BJ (cell line): ENCODE measurements around the gene STMP1. TPM values are rescaled to one million over a fixed set of nuclear protein-coding genes. Genes with fewer than 3 reads are reported as not detected.

Experiments used
- CTCF ChIA-PET: fragments of 350-600 bp; formaldehyde crosslinking; extraction: SDS; loops from one replicate; lab custom pipeline; 2021; ENCODE audit warnings: antibody characterized with exemption, inconsistent platforms; lab: Yijun Ruan, JAX
- POLR2A ChIA-PET: fragments of 300-600 bp; sonication (Branson Sonifier 250); formaldehyde crosslinking; extraction: SDS; loops from one replicate; lab custom pipeline; 2021; ENCODE audit warnings: antibody characterized with exemption; lab: Charles Lee
- DNase-seq: peaks from one replicate; pipeline ENCODE4 v3.0.0-alpha.2; 2011; ENCODE audit warnings: low read depth
- H3K27me3 ChIP-seq: 2 replicates; pipeline ENCODE4 v1.6.0; 2011; ENCODE audit warnings: low read length; ENCODE audit not compliant: control insufficient read depth, insufficient read depth
- H3K36me3 ChIP-seq: 2 replicates; pipeline ENCODE4 v1.5.1; 2011; ENCODE audit warnings: low read length; ENCODE audit not compliant: control insufficient read depth, insufficient read depth
- H3K4me3 ChIP-seq: 2 replicates; pipeline ENCODE4 v1.5.1; 2011; ENCODE audit warnings: low read depth, mild to moderate bottlenecking, control low read depth, low read length
- CTCF ChIP-seq: IDR thresholded peaks from 2 replicates; pipeline ENCODE4 v1.5.1; 2011; ENCODE audit warnings: low read depth, mild to moderate bottlenecking, control low read depth, inconsistent platforms, low read length, moderate library complexity; ENCODE audit not compliant: insufficient read depth
- polyA plus RNA-seq: library from polyadenylated mRNA; depleted of rRNA; stranded (reverse); fragments of >200 nt; gene quantifications from 2 replicates; pipeline ENCODE4 v1.2.3, GENCODE V29; 2011

STMP1 gene
- polyA plus RNA-seq, 1 experiment = 17.0 TPM

DNA sequence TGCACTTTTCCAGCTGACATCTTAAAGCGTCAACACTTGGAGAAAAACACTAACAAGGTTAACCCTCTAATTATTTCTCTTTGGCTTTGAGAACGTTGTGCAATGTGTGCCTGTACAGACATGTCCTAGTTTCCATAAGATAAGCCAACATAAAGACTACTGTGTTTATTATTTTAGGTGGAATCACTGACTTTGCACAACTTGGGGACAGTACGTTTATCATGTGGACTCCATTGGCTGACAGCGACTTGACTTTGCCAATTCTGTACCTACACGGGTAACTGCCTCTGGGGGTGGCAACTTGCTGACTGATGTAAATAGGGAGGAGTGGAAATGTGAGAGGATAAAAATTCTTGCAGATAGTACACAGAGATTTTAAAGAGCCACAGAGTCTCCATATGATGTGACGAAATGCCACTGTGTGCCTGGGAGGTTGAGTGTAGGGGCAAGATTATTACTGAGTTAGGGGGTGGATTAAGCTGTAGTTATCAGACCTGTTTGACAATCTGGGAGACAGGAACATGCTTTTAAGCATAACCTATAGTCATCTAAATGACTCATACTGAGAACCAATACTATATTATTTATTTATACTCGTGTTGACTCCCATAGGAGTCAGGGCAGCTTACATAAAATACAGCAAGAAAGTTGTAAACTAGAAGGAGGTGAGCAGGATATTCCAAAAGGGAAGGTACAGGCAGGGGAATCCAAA, 44.7 kb downstream of the STMP1 start:
- POLR2A ChIA-PET = no interaction called here
- Histone ChIP-seq H3K36me3 (no peaks in the 10 kb centered on the region), H3K27me3 (no peaks in the 10 kb centered on the region), H3K4me3 (no peak overlapping the region)
- TF ChIP-seq CTCF = no peak
- no peak for DNase-seq
- CTCF ChIA-PET = interaction anchor here (1.7 kb wide), 1 partner anchor 10 kb away, joined by 3 read pairs; no protein-coding TSS in a partner anchor

GRCh38 chr7:135707570-135707966, 45.3 kb downstream of the STMP1 start:
- Histone ChIP-seq H3K27me3 (no peaks in the 10 kb centered on the region), H3K36me3 (no peaks in the 10 kb centered on the region), H3K4me3 (no peak overlapping the region)
- ChIA-PET CTCF (interaction anchor here (1.7 kb wide), 1 partner anchor 9 kb away, joined by 3 read pairs; no protein-coding TSS in a partner anchor), POLR2A (no interaction called here)
- TF ChIP-seq CTCF = no peak
- no peak for DNase-seq

DNA sequence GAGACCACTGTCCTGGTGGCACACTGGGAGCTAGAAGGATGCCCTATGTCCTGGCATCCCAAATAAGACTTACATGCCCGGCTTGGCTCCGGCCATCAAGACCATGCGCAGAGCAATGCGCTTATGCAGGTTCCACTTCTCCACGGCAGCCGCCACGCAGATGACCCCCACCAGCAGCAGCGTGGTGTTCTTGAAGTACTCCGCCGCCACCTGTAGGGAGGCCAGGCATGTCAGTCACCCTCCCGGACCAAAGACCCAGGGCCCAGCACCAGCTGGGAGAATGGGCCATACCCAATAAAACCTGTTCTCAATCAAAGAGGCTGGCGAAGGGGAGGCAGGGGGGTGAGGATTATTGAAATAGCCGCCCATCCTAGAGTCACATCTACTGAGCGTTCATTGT, 45.7 kb downstream of the STMP1 start:
- Histone ChIP-seq H3K27me3 (no peaks in the 10 kb centered on the region), H3K4me3 (no peak overlapping the region), H3K36me3 (no peaks in the 10 kb centered on the region)
- no peak for DNase-seq
- ChIA-PET CTCF (interaction anchor here (1.7 kb wide), 1 partner anchor 9 kb away, joined by 3 read pairs; no protein-coding TSS in a partner anchor), POLR2A (no interaction called here)
- TF ChIP-seq CTCF = no peak

DNA sequence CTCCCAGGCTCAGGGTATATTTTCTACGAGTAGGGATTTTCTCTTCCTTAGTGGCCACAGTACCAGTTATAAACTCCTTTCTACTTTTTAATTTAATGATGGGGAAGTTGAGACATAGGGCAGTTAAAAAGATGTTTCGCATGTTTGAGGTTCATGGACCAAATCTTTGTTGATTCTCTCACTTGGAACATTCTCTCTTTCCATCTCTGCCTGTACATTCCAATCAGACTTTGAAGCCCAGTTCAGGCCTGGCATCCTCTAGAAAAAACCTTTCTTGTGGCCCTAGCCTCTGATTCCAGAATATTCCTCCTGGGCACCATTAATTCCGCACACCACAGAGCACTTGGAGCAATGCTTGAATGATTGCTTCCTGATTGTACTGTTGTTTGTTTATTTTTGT, 47.2 kb downstream of the STMP1 start:
- CTCF ChIA-PET = interaction anchor here (0.6 to 2.0 kb wide), 4 partner anchors 12 to 1076 kb away, joined by 3 to 7 read pairs (median 4); no protein-coding TSS in a partner anchor
- H3K4me3 ChIP-seq = no peak overlapping the region
- no peak for TF ChIP-seq CTCF
- no peaks in the 10 kb centered on the region for H3K36me3 ChIP-seq
- DNase-seq = no peak
- POLR2A ChIA-PET = no interaction called here
- no peaks in the 10 kb centered on the region for H3K27me3 ChIP-seq

- POLR2A ChIA-PET = no interaction called here
- Histone ChIP-seq H3K27me3 (no peaks in the 10 kb centered on the region), H3K36me3 (no peaks in the 10 kb centered on the region), H3K4me3 (no peak overlapping the region)
- CTCF ChIA-PET = interaction anchor here (0.6 to 3.2 kb wide), 15 partner anchors 10 to 1077 kb away, joined by 3 to 16 read pairs (median 4); no protein-coding TSS in a partner anchor
- no peak for DNase-seq
- peak; percentile 65 for TF ChIP-seq CTCF
Measured at GRCh38 chr7:135710417-135711138, 48.3 kb downstream of the STMP1 start.
